OCI-LY3 (cell line): ENCODE measurements around the gene MS4A8.

ENCODE experiments used
- H2AFZ ChIP-seq: fragments of 200-600, 300-600 bp; shearing (Covaris generic); 2 replicates; pipeline ENCODE4 v1.6.0; 2014; ENCODE audit warnings: antibody characterized with exemption, low read depth, low read length
- H3K27ac ChIP-seq: fragments of 200-600, 300-600 bp; sonication (generic); 2 replicates; pipeline ENCODE4 v1.5.1; 2014; ENCODE audit warnings: mild to moderate bottlenecking, low read length, moderate library complexity, mixed read lengths
- H3K27me3 ChIP-seq: fragments of 200-600, 300-600 bp; sonication (generic); 2 replicates; pipeline ENCODE4 v1.6.1; 2014; ENCODE audit warnings: low read depth, low read length, mixed read lengths
- H3K36me3 ChIP-seq: fragments of 200-600, 300-600 bp; sonication (generic); replicated peaks from 2 replicates; pipeline ENCODE3; 2014; ENCODE audit warnings: low read depth, low read length, mixed read lengths
- H3K4me1 ChIP-seq: fragments of 300-600, 200-600 bp; sonication (generic); 2 replicates; pipeline ENCODE4 v1.6.1; 2014; ENCODE audit warnings: low read length, mixed read lengths
- H3K4me2 ChIP-seq: fragments of 200-600, 300-600 bp; sonication (generic); 2 replicates; pipeline ENCODE4 v1.6.1; 2014; ENCODE audit warnings: low read length, mixed read lengths
- H3K4me3 ChIP-seq: fragments of 300-600, 200-600 bp; sonication (generic); 2 replicates; pipeline ENCODE4 v1.5.1; 2014; ENCODE audit warnings: antibody characterized with exemption, mild to moderate bottlenecking, low read length, moderate library complexity
- H3K79me2 ChIP-seq: fragments of 300-600, 200-600 bp; shearing (Covaris generic); 2 replicates; pipeline ENCODE4 v1.6.1; 2014; ENCODE audit warnings: mild to moderate bottlenecking, low read length, mixed read lengths
- H3K9ac ChIP-seq: fragments of 300-600, 200-600 bp; shearing (Covaris generic); 2 replicates; pipeline ENCODE4 v1.6.0; 2014; ENCODE audit warnings: mild to moderate bottlenecking, low read length, moderate library complexity
- H3K9me3 ChIP-seq: fragments of 200-600, 300-600 bp; shearing (Covaris generic); 2 replicates; pipeline ENCODE4 v1.6.1; 2014; ENCODE audit warnings: low read length, mixed read lengths; ENCODE audit not compliant: insufficient read depth
- H4K20me1 ChIP-seq: fragments of 200-600, 300-600 bp; sonication (generic); 2 replicates; pipeline ENCODE4 v1.6.1; 2016; ENCODE audit warnings: low read length, mixed read lengths; ENCODE audit not compliant: insufficient read depth
- EZH2phosphoT487 ChIP-seq: fragments of 200-600 bp; shearing (Covaris generic); IDR thresholded peaks from 2 replicates; pipeline ENCODE4 v1.6.1; 2018; ENCODE audit warnings: antibody characterized with exemption, mixed run types, low read depth
- TF ChIP-seq, protein P1 (sequence below): fragments of 200-600, 300-600 bp; sonication (generic); IDR thresholded peaks from 2 replicates; pipeline ENCODE4 v1.5.1; 2014; ENCODE audit warnings: antibody characterized with exemption, low read length, low read depth

MS4A8 gene

GRCh38 chr11:60717956-60718355 lies 18.5 kb downstream of the MS4A8 start:
- Histone ChIP-seq H3K36me3 (no peaks in the 10 kb centered on the region), H3K4me2 (no peak overlapping the region), H3K27me3 (peaks cover 4% of the 10 kb centered on the region; the same call in 1 of the 2 replicates), H3K79me2 (no peaks in the 10 kb centered on the region), H4K20me1 (no peaks in the 10 kb centered on the region), H3K4me1 (peaks cover 6% of the 10 kb centered on the region; the same call in 1 of the 2 replicates), H3K9ac (no peak overlapping the region), H3K9me3 (peaks cover 12% of the 10 kb centered on the region; the same call in 1 of the 2 replicates), H3K27ac (no peak overlapping the region), H3K4me3 (no peak overlapping the region), H2AFZ (no peak overlapping the region)
- TF ChIP-seq, protein P1, sequence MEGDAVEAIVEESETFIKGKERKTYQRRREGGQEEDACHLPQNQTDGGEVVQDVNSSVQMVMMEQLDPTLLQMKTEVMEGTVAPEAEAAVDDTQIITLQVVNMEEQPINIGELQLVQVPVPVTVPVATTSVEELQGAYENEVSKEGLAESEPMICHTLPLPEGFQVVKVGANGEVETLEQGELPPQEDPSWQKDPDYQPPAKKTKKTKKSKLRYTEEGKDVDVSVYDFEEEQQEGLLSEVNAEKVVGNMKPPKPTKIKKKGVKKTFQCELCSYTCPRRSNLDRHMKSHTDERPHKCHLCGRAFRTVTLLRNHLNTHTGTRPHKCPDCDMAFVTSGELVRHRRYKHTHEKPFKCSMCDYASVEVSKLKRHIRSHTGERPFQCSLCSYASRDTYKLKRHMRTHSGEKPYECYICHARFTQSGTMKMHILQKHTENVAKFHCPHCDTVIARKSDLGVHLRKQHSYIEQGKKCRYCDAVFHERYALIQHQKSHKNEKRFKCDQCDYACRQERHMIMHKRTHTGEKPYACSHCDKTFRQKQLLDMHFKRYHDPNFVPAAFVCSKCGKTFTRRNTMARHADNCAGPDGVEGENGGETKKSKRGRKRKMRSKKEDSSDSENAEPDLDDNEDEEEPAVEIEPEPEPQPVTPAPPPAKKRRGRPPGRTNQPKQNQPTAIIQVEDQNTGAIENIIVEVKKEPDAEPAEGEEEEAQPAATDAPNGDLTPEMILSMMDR: no peak
- no peak for TF ChIP-seq EZH2phosphoT487

DNA sequence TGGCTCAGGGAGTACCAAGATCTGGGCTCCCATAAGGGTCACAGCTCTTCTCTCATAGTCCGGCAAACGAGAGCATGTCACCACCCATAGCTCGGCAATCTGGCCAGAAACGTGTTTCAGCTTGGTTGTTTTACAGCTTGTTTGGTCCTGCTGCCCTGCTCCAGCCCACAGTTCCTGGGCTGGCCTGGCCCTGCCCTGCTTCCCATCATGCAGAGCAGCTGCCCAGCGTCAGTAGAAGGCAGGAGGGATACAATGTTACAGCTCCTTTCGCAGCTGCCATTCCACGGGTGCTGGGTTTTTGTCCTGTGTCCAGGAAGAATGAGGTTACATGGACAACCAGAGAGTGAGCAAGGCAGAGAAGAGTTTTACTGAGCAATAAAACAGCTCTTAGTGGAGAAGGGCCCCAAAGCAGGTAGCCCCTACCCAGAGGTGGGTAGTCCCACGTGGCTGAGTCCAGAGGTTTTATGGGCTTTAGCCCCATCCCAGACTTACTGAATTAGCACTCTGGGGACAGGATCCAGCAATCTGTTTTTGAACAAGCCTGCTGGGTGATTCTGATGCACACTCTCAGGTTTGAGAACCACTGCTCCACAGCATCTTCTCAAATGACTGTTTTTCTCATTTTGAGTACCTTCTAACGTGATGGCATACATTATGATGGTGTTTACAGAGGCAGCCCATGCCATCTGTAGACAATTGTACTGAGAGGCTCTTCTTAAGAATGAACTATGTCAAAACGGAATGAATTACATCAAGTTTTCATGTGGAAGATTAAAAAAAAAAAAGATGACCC lies 19.3 kb downstream of the MS4A8 start:
- TF ChIP-seq, protein P1: no peak
- TF ChIP-seq EZH2phosphoT487: no peak
- Histone ChIP-seq H3K4me1 (peaks cover 6% of the 10 kb centered on the region; the same call in 1 of the 2 replicates), H3K9ac (no peak overlapping the region), H3K79me2 (no peaks in the 10 kb centered on the region), H4K20me1 (no peaks in the 10 kb centered on the region), H3K9me3 (peaks cover 12% of the 10 kb centered on the region; the same call in 1 of the 2 replicates), H3K27me3 (peaks cover 4% of the 10 kb centered on the region; the same call in 1 of the 2 replicates), H3K27ac (no peak overlapping the region), H2AFZ (no peak overlapping the region), H3K4me3 (no peak overlapping the region), H3K36me3 (no peaks in the 10 kb centered on the region), H3K4me2 (no peak overlapping the region)

DNA sequence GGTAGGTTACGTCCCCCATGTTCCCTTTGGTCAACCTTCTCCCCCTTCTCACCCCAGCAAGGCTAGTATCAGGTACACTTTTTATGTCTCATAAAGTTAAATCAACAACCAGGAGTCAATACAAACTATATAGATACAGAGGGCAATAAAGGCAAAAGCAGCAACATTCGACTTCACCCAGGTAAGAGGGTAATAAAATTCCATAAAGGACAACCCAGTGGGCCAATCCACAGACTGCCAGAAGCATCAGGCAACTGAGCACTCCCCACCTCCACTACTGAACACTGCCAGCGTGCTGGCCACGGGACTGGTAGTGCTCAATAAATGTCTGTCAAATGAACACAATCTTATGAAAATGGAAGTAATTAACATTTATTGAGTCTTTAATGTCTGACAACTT lies 20.0 kb downstream of the MS4A8 start:
- Histone ChIP-seq H3K9ac (no peak overlapping the region), H3K9me3 (peaks cover 12% of the 10 kb centered on the region; the same call in 1 of the 2 replicates), H3K79me2 (no peaks in the 10 kb centered on the region), H4K20me1 (no peaks in the 10 kb centered on the region), H3K4me3 (no peak overlapping the region), H3K4me1 (peaks cover 6% of the 10 kb centered on the region; the same call in 1 of the 2 replicates), H3K27ac (no peak overlapping the region), H3K27me3 (peaks cover 6% of the 10 kb centered on the region), H2AFZ (no peak overlapping the region), H3K4me2 (no peak overlapping the region), H3K36me3 (no peaks in the 10 kb centered on the region)
- no peak for TF ChIP-seq EZH2phosphoT487
- TF ChIP-seq, protein P1: no peak

DNA sequence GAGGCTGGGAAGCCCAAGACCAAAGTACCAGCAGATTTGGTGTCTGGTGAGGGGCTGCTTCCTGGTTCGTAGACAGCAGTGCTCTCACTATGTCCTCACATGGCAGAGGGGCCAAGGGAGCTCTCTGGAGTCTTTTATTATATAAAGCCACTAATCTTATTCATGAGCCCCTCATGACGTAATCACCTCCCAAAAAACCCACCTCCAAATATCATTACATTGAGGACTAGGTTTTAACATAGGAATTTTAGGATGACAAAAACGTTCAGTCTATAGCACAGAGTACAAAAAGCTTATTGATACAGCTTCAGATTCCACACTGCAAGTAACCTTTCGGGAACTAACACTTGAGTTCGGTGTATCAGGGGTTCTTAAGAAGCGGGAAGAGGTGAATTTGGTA lies 21.0 kb downstream of the MS4A8 start:
- no peak for TF ChIP-seq EZH2phosphoT487
- TF ChIP-seq, protein P1: no peak
- no peak overlapping the region for H2AFZ ChIP-seq
- no peaks in the 10 kb centered on the region for H3K79me2 ChIP-seq
- H3K27me3 ChIP-seq: peaks cover 12% of the 10 kb centered on the region
- no peaks in the 10 kb centered on the region for H3K36me3 ChIP-seq
- H3K4me2 ChIP-seq: no peak overlapping the region
- H3K27ac ChIP-seq: no peak overlapping the region
- H4K20me1 ChIP-seq: no peaks in the 10 kb centered on the region
- no peak overlapping the region for H3K4me3 ChIP-seq
- H3K9ac ChIP-seq: no peak overlapping the region
- H3K9me3 ChIP-seq: peaks cover 12% of the 10 kb centered on the region; the same call in 1 of the 2 replicates
- peaks cover 6% of the 10 kb centered on the region; the same call in 1 of the 2 replicates for H3K4me1 ChIP-seq
